Retinal pigment epithelial cell (primary cell): ENCODE results near the gene EBPL.
"Not testable (repeated sequence)": the region's sequence is repeated elsewhere in the genome, so short reads cannot be mapped to it uniquely, and the experiment has no call there.

Experiments used
- DNase-seq: peaks from one replicate; pipeline ENCODE4 v3.0.0-alpha.2; 2010; ENCODE audit warnings: low read depth
- H3K4me3 ChIP-seq: 2 replicates; pipeline ENCODE4 v1.5.1; 2011; ENCODE audit warnings: mild to moderate bottlenecking, low read length, control low read depth, moderate library complexity
- TF ChIP-seq, protein P1 (sequence below): conservative IDR thresholded peaks from 2 replicates; pipeline ENCODE4 v1.5.1; 2011; ENCODE audit warnings: low read depth, low read length, control low read depth, inconsistent platforms

The EBPL gene

DNA sequence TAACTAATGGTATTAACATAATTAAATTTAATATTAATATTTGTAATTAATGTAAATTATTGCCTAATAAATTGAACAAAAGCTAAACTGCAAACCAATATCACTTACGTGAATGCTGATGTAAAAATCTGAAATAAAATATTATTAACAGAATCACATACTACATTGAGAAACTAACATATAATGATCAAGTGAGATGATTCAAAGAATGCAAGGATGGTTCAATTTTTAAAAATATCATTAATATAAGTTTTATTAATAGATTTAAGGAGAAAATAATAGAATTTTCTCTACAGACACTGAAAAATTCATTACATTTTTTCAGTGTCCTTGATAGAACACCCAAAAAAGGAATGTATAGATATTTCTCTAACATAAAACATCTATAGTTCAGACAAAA, 23.5 kb upstream of the EBPL start:
- TF ChIP-seq, protein P1, sequence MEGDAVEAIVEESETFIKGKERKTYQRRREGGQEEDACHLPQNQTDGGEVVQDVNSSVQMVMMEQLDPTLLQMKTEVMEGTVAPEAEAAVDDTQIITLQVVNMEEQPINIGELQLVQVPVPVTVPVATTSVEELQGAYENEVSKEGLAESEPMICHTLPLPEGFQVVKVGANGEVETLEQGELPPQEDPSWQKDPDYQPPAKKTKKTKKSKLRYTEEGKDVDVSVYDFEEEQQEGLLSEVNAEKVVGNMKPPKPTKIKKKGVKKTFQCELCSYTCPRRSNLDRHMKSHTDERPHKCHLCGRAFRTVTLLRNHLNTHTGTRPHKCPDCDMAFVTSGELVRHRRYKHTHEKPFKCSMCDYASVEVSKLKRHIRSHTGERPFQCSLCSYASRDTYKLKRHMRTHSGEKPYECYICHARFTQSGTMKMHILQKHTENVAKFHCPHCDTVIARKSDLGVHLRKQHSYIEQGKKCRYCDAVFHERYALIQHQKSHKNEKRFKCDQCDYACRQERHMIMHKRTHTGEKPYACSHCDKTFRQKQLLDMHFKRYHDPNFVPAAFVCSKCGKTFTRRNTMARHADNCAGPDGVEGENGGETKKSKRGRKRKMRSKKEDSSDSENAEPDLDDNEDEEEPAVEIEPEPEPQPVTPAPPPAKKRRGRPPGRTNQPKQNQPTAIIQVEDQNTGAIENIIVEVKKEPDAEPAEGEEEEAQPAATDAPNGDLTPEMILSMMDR = no peak
- DNase-seq = no peak
- H3K4me3 ChIP-seq = no peak overlapping the region

DNA sequence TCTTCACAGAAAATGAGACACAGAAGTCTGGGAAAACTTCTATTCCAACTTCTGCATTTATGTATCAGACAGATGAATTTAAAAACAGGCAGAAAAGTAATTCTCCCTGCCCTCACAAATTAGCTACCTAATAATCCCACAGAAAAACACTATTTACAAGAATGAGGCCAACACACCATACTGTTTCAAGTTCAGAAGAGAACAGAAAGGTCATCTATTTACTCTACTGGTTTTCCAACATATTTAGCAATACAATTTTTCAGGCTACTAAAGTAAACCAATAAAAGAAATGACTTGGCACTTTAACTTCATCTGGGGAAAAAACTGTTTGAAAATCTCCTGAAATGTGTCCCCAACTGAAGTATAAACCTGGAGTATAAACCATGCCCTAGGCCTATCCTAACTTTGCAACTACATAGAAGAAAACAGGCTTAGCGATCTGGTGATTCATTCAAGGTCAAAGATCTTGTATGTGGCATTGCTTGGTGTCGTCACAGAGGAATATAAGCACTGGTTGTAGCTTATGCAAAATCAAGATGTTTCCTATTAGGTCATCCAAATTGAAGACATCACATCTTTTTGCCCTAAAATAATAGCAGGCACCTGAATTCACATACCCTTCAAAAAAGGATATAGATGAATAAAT, 20.1 kb upstream of the EBPL start:
- TF ChIP-seq, protein P1 = no peak
- no peak overlapping the region for H3K4me3 ChIP-seq
- peak; percentile 37 for DNase-seq

DNA sequence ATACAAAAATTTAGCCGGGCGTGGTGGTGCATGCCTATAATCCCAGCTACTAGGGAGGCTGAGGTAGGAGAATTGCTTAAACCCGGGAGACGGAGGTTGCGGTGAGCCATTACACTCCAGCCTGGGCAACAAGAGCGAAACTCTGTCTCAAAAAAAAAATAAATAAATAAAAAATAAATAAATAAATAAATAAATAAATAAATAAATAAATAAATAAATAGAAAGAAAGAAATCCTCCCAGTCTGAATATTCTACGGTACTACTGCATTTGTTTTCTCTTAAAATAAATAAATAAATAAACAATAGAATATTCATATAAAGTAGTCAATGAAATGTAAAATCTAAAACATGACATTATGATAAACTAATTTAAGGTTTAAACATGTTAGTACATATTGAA, 13.0 kb upstream of the EBPL start:
- DNase-seq, H3K4me3 ChIP-seq: not testable (repeated sequence)

DNA sequence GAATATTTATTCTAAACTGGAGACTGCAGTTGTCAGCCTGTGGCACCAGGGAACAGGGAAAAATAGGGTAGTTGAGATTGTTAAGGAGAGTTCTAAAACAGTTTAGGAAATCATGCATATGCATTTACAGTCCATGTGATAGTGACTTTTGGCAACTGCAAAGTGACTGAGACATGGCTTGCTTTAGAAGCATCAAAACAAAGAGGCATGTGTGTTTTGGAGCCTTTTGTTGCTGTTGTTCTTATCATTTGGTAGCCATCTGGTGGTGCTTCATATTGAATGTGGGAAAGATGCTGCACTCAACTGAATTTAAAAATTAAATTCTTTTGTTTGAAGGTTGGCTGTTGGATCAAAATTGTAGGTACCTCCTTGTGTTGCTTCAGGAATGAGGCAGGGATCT, 10.2 kb upstream of the EBPL start:
- no peak overlapping the region for H3K4me3 ChIP-seq
- TF ChIP-seq, protein P1 = no peak
- no peak for DNase-seq

DNA sequence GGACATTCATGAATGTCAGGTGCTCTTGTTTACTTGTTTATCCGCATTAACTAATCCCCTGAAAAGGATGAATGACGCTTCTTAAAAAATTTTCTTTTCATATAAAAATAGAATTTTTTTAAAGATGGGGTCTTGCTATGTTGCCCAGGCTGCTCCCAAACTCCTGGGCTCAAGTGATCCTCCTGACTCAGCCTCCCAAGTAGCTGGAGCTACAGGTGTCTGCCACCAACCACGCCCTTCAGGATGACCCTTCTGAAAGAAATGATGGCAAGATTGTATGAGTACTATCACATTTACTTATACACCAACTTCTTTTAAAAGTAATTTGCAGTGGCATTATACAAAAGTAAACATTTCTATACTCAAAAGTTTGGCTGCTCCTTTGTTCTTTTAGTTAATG, 6.2 kb upstream of the EBPL start:
- DNase-seq = no peak
- TF ChIP-seq, protein P1 = no peak
- no peak overlapping the region for H3K4me3 ChIP-seq

DNA sequence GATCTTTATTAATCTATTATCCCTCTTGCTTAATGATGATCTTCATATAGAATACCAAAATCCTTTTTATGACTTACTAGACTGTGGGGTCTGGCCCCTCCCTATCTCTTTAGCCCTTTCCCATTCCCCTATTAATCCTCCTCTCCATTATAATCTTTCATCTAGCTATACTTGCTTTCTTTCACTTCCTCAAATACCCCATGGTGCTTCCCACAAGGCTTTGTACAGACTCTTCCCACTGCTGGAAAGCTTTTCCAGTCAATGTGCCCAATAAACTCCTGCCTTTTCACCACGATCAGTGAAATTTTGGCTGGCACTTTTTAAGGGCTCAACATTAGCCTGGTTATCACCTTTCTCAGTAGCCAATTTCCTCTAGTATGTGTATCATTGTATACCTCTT, 3.2 kb upstream of the EBPL start:
- no peak overlapping the region for H3K4me3 ChIP-seq
- no peak for DNase-seq
- TF ChIP-seq, protein P1 = no peak

DNA sequence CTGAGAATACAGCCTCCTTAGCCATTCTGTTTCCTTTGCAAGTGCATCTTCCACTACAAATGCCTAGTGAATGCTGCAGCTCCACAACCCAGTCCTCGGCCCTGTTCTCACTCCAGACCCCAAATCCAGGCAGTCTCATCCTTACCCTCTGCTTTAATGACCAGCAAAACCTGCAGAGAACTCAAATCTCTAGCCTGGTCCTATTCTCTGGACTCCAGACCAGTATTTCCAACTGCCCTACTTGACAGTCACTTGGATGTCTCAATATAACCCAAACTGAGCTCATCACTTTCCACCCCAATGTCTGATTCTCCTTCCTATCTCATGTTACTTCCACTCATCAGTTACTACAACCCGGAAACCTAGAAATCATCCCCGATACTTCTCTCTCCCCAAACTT, 2.6 kb upstream of the EBPL start:
- no peak overlapping the region for H3K4me3 ChIP-seq
- no peak for DNase-seq
- TF ChIP-seq, protein P1 = no peak
